IMR-90 (cell line): Measurements from ENCODE around the gene GINS1.

Experiments
- BHLHE40 ChIP-seq: fragments of 150-350 bp; IDR thresholded peaks from 2 replicates; pipeline ENCODE4 v1.6.1; 2016; ENCODE audit warnings: mild to moderate bottlenecking, low read depth, low read length
- FOS ChIP-seq: fragments of 150-350 bp; IDR thresholded peaks from 2 replicates; pipeline ENCODE4 v1.6.1; 2016; ENCODE audit warnings: low read depth, low read length
- POLR2A ChIP-seq: IDR thresholded peaks from 2 replicates; pipeline ENCODE4 v1.6.1; 2012; ENCODE audit warnings: mild to moderate bottlenecking, low read depth, low read length
- RCOR1 ChIP-seq: IDR thresholded peaks from 2 replicates; pipeline ENCODE4 v1.6.1; 2012; ENCODE audit warnings: mild to moderate bottlenecking, low read length, improper control_type of control experiment; ENCODE audit not compliant: insufficient replicate concordance
- RFX5 ChIP-seq: IDR thresholded peaks from 2 replicates; pipeline ENCODE4 v1.8.0; 2012; ENCODE audit warnings: low read depth, mild to moderate bottlenecking, low read length, moderate library complexity
- TF ChIP-seq, protein P1 (sequence below): conservative IDR thresholded peaks from 2 replicates; pipeline ENCODE4 v1.5.1; 2012; ENCODE audit warnings: mild to moderate bottlenecking, low read depth, low read length, improper control_type of control experiment
- TF ChIP-seq, protein P2 (sequence below): fragments of 150-350 bp; IDR thresholded peaks from 2 replicates; pipeline ENCODE4 v1.6.1; 2016; ENCODE audit warnings: low read depth, mild to moderate bottlenecking, low read length, moderate library complexity, borderline replicate concordance

DNA sequence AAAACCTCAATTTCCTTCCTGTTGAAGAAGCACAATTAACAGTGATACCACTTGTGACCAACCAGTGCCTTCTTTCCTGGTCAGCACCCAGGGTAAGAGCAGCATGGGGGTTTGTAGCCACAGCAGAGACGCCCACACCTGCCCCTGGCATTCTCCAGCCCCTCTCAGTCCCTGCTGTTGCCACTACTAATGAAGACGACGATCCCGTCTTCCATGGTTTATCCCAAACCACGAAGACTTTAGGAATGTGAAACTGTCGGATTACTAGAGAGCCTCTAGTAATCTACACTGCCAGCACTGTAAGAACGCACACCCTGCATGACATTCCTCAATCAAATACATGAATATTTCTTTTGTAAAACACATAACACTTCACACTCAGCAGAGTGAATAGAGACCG is 60.0 kb downstream of the GINS1 start:
- TF ChIP-seq, protein P1, sequence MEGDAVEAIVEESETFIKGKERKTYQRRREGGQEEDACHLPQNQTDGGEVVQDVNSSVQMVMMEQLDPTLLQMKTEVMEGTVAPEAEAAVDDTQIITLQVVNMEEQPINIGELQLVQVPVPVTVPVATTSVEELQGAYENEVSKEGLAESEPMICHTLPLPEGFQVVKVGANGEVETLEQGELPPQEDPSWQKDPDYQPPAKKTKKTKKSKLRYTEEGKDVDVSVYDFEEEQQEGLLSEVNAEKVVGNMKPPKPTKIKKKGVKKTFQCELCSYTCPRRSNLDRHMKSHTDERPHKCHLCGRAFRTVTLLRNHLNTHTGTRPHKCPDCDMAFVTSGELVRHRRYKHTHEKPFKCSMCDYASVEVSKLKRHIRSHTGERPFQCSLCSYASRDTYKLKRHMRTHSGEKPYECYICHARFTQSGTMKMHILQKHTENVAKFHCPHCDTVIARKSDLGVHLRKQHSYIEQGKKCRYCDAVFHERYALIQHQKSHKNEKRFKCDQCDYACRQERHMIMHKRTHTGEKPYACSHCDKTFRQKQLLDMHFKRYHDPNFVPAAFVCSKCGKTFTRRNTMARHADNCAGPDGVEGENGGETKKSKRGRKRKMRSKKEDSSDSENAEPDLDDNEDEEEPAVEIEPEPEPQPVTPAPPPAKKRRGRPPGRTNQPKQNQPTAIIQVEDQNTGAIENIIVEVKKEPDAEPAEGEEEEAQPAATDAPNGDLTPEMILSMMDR, result no peak
- TF ChIP-seq RCOR1, result no peak
- TF ChIP-seq, protein P2, sequence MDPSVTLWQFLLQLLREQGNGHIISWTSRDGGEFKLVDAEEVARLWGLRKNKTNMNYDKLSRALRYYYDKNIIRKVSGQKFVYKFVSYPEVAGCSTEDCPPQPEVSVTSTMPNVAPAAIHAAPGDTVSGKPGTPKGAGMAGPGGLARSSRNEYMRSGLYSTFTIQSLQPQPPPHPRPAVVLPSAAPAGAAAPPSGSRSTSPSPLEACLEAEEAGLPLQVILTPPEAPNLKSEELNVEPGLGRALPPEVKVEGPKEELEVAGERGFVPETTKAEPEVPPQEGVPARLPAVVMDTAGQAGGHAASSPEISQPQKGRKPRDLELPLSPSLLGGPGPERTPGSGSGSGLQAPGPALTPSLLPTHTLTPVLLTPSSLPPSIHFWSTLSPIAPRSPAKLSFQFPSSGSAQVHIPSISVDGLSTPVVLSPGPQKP, result no peak
- no peak for TF ChIP-seq POLR2A
- TF ChIP-seq RFX5, result no peak
- no peak for TF ChIP-seq BHLHE40
- TF ChIP-seq FOS, result no peak
